ENCODE results near the gene CDC42EP4. TPM values are rescaled to one million over a fixed set of nuclear protein-coding genes. Genes with fewer than 3 reads are reported as not detected.

CDC42EP4 gene, protein sequence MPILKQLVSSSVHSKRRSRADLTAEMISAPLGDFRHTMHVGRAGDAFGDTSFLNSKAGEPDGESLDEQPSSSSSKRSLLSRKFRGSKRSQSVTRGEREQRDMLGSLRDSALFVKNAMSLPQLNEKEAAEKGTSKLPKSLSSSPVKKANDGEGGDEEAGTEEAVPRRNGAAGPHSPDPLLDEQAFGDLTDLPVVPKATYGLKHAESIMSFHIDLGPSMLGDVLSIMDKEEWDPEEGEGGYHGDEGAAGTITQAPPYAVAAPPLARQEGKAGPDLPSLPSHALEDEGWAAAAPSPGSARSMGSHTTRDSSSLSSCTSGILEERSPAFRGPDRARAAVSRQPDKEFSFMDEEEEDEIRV
- total RNA-seq (2022) (11.0 and 12.2 TPM in 2 replicates), Bru-seq, nascent RNA (percentile 47 among the genes with signal in this experiment), BruChase-seq, experiment 1, labeled RNA remaining after a 6-hour chase (percentile 41 among the genes with signal in this experiment), BruChase-seq, experiment 2, labeled RNA remaining after a 2-hour chase (percentile 54 among the genes with signal in this experiment)
- long read RNA-seq, transcript CDC42EP4-201 (2 exons, 3,272 nt): major isoform, 23 of 34 reads
- long read RNA-seq, transcript CDC42EP4-205 (2 exons, 1,022 nt): minor isoform, 5 of 34 reads
- long read RNA-seq, partial matches to known transcripts: 0 of 34 reads
- long read RNA-seq, other reads (novel, unspliced or antisense): 5 of 34 reads

DNA sequence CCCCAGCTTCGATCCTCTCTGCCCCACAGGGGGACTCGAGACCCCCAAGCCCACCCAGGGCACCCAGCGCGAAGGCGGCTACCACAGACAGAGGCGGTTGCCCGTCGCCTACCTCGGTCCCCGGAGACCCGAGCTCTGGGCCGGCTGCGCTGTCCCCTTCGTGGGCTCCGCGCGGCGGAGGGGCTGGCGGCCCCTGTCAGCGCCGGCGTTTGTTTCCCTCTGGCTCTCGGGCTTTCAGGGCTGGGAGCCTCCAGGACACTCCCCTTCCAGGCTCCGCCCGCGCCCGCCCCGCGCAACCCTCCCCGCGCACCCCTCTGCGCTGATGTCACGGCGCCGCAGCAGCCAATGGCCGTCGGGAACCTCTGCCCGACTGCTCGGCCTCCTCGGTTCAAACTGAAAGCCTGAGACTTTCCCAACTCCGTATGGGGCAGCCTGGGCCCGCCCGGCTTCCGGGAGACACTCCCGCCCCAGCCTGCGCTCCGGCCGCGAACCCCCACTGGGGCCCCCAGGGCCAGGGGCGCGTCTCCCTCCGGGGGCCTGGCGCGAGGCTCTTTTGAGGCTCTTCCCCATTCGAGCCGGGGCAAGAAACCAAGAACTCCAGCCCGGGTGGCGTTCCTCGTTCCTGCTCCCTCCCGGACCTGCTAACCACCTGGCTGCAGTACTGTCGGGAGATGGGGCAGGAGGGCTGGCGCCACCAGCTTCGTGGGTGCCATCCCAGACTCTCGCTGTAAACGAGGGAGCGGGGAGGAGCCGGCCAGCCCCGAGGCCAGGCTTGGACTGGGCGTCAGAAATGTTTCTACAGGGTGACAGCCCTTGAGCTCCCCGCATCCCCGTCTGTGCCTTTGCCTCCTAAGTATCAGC, at the start of gene CDC42EP4:
Gene CDC42EP4, minus strand, starts transcription at position 221 of the 861 bp plus-strand sequence. CDS start 25,501 bp downstream, outside the sequence.
- BruUV-seq (replicated peaks): no TSS peak
- ChIA-PET CTCF (interaction anchor here (0.6 to 1.7 kb wide), 8 partner anchors 10 to 57 kb away, joined by 3 to 7 read pairs (median 4); no protein-coding TSS in a partner anchor), POLR2A (interaction anchor here (0.5 to 9.5 kb wide), 19 partner anchors 8 to 723 kb away, joined by 3 to 102 read pairs (median 4); a partner anchor contains a TSS)
- TF ChIP-seq CTCF (IDR thresholded peaks at IDR 0.05; ENCODE audit: unreplicated experiment): no peak
- Mint-ChIP-seq H3K36me3 (ENCODE audit: insufficient read depth, unreplicated experiment) (peaks cover 9% of the 10 kb centered on the region), H3K4me3 (ENCODE audit: unreplicated experiment) (peak within 1 kb of the TSS; percentile 92), H3K4me1 (ENCODE audit: insufficient read depth, unreplicated experiment) (peaks cover 17% of the 10 kb centered on the region), H3K27ac (ENCODE audit: low read depth, unreplicated experiment) (peak within 1 kb of the TSS; percentile 96), H3K9me3 (ENCODE audit: unreplicated experiment) (no peaks in the 10 kb centered on the region), H3K27me3 (ENCODE audit: insufficient read depth, unreplicated experiment) (no peaks in the 10 kb centered on the region)
- intact Hi-C loops (cut with micrococcal nuclease): loop anchor here (1.0 to 2.0 kb wide), 5 partner anchors 28 to 119 kb away; partner anchors contain the start of gene COG1
- DNase-seq (ENCODE audit: unreplicated experiment): peak; percentile 95

DNA sequence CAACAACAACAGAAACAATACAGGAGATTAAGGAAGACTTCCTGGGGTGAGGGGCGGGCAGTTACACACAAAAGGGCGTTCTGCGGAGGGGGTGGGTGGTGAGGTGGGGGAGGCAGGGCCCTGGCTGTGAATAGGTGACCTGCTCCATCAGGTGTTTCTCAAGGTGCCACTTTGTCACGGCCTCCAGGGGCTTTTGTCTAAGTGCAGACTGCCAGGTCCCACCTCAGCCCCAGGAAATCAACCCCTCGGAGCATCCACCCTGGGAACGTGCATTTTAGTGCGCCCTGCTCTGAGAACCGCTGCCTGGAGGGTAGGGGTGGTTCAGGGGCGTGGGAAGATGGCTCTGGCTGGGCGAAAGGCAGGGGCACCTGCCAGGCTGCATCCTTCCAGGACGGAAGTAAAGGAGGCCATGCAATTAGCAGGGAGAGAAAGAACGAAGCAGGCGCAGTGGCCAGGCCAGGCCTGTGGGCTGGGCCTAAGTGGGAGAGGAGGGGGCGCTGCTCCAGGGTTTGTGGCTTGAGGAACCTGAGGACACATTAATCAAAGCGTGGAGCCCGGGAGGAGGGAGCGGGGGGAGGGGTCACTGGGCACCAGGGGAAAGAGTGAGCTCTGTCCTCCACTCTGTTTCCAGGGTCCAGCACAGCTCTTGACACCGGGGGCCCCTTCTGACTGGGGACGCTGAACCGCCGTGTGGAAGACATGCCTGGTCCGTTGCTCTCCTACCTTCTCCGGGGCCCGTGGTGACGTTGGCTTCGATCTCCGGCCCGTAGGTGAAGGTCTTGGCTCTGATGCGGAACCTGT, 49.4 kb upstream of the CDC42EP4 start:
- intact Hi-C loops (cut with micrococcal nuclease): no loop called here
- no TSS peak for BruUV-seq (replicated peaks)
- peaks cover 11% of the 10 kb centered on the region for H3K4me1 Mint-ChIP-seq (ENCODE audit: insufficient read depth, unreplicated experiment)
- ChIA-PET CTCF (interaction anchor here (1.1 to 13.5 kb wide), 4 partner anchors 9 to 634 kb away, joined by 3 to 301 read pairs (median 4); no protein-coding TSS in a partner anchor), POLR2A (interaction anchor here (1.1 kb wide), 1 partner anchor 11 kb away, joined by 3 read pairs; no protein-coding TSS in a partner anchor)
- no peak overlapping the region for H3K27ac Mint-ChIP-seq (ENCODE audit: low read depth, unreplicated experiment)
- no peak for TF ChIP-seq CTCF (IDR thresholded peaks at IDR 0.05; ENCODE audit: unreplicated experiment)
- DNase-seq (ENCODE audit: unreplicated experiment): no peak
- no peaks in the 10 kb centered on the region for H3K36me3 Mint-ChIP-seq (ENCODE audit: insufficient read depth, unreplicated experiment)
- no peaks in the 10 kb centered on the region for H3K27me3 Mint-ChIP-seq (ENCODE audit: insufficient read depth, unreplicated experiment)
- H3K4me3 Mint-ChIP-seq (ENCODE audit: unreplicated experiment): no peak overlapping the region
- H3K9me3 Mint-ChIP-seq (ENCODE audit: unreplicated experiment): no peaks in the 10 kb centered on the region

- TF ChIP-seq CTCF (IDR thresholded peaks at IDR 0.05; ENCODE audit: unreplicated experiment): no peak
- Mint-ChIP-seq H3K4me3 (ENCODE audit: unreplicated experiment) (no peak overlapping the region), H3K27ac (ENCODE audit: low read depth, unreplicated experiment) (no peak overlapping the region), H3K9me3 (ENCODE audit: unreplicated experiment) (no peaks in the 10 kb centered on the region), H3K36me3 (ENCODE audit: insufficient read depth, unreplicated experiment) (no peaks in the 10 kb centered on the region), H3K4me1 (ENCODE audit: insufficient read depth, unreplicated experiment) (peaks cover 20% of the 10 kb centered on the region), H3K27me3 (ENCODE audit: insufficient read depth, unreplicated experiment) (no peaks in the 10 kb centered on the region)
- CTCF ChIA-PET: interaction anchor here (0.6 to 1.9 kb wide), 8 partner anchors 30 to 631 kb away, joined by 3 to 6 read pairs (median 4); partner anchors contain the start of gene CDC42EP4
- no TSS peak for BruUV-seq (replicated peaks)
- POLR2A ChIA-PET: interaction anchor here (0.7 to 1.7 kb wide), 8 partner anchors 47 to 166 kb away, joined by 3 to 20 read pairs (median 4); partner anchors contain the start of genes CDC42EP4 and CPSF4L
- intact Hi-C loops (cut with micrococcal nuclease): no loop called here
- DNase-seq (ENCODE audit: unreplicated experiment): peak; percentile 71
Observed at GRCh38 chr17:73359987-73360410, 48.2 kb upstream of the CDC42EP4 start.

All from MCF 10A (cell line).